ENCODE results near the gene PGAM1. TPM values are rescaled to one million over a fixed set of nuclear protein-coding genes. Genes with fewer than 3 reads are reported as not detected.

The PGAM1 gene
- total and polyA plus RNA-seq, 2 of the 4 experiments (the other 2 are of a cell fraction), result 686 to 841 TPM

- intact Hi-C loops (cut with micrococcal nuclease) (no loop called here), in situ Hi-C loops (cut with MboI; ENCODE audit: low sequenced_read_pairs) (no loop called here), dilution Hi-C loops (cut with HindIII; ENCODE audit: low sequenced_read_pairs, unreplicated experiment) (no loop called here)
- H2AFZ ChIP-seq (replicated peaks; ENCODE audit: low read length, poor library complexity), result no peak overlapping the region
- H3K18ac ChIP-seq (ENCODE audit: low read depth, low read length), result no peak overlapping the region
- H2BK15ac ChIP-seq (ENCODE audit: low read depth, low read length), result no peak overlapping the region
- no TSS peak for BruUV-seq (replicated peaks)
- no peak overlapping the region for H2BK20ac ChIP-seq (ENCODE audit: low read depth, low read length)
- ATAC-seq (ENCODE audit: low read depth), result no peak
- H4K91ac ChIP-seq (ENCODE audit: insufficient read depth, low read depth, low read length), result no peak overlapping the region
- no peak for DNase-seq
- no peaks in the 10 kb centered on the region for H3K4me1 ChIP-seq (ENCODE audit: control insufficient read depth, insufficient read depth, low read length)
- H4K8ac ChIP-seq (ENCODE audit: low read depth in 2 of 2, low read length in 2 of 2), result no peak overlapping the region
- no peak overlapping the region for H2BK120ac ChIP-seq (ENCODE audit: low read depth, low read length)
- no peak overlapping the region for H3K27ac ChIP-seq (ENCODE audit: insufficient read depth, low read length)
- H4K5ac ChIP-seq (ENCODE audit: low read depth, low read length), result no peak overlapping the region
- H3K23ac ChIP-seq (ENCODE audit: low read depth, low read length), result no peak overlapping the region
- no peak overlapping the region for H2AK5ac ChIP-seq (ENCODE audit: low read depth, low read length)
- H3K4me3 ChIP-seq (ENCODE audit: insufficient read depth, low read depth, low read length), result no peak overlapping the region
- H3K56ac ChIP-seq (ENCODE audit: extremely low read depth, insufficient read depth, low read length), result no peak overlapping the region
- no peaks in the 10 kb centered on the region for H4K20me1 ChIP-seq (ENCODE audit: insufficient read depth, low read length)
- CTCF ChIA-PET, result no interaction called here
- no peaks in the 10 kb centered on the region for H3K9me1 ChIP-seq (ENCODE audit: insufficient read depth, low read length)
- H3K4me2 ChIP-seq (ENCODE audit: low read depth, low read length), result no peak overlapping the region
- no peak overlapping the region for H2AK9ac ChIP-seq (replicated peaks; ENCODE audit: low read depth, low read length, poor library complexity)
- peaks cover 42% of the 10 kb centered on the region for H3K36me3 ChIP-seq (ENCODE audit: control insufficient read depth, insufficient read depth, low read length)
- no peaks in the 10 kb centered on the region for H3K27me3 ChIP-seq (ENCODE audit: control insufficient read depth, insufficient read depth, low read length)
- no peak overlapping the region for H2BK5ac ChIP-seq (ENCODE audit: low read depth, low read length, poor library complexity, severe bottlenecking)
- H3K9ac ChIP-seq (ENCODE audit: low read depth, low read length), result no peak overlapping the region
- WGBS, 2 experiments (ENCODE audit: extremely low coverage in 2 of 2, insufficient read length in 1 of 2), result 80% methylated on average over 2 of the region's 8 CpGs; no CpG with 5 or more reads in 1 of the 2 experiments
- peaks cover 6% of the 10 kb centered on the region in 2 experiments; a peak in 3 of 4 replicates for H3K79me1 ChIP-seq (ENCODE audit: low read depth in 1 of 2, low read length in 2 of 2)
- TF ChIP-seq RAD21 (IDR thresholded peaks at IDR 0.05; ENCODE audit: low read length) (no peak), CHD1 (IDR thresholded peaks at IDR 0.05; ENCODE audit: low read depth, low read length) (no peak), FOS (IDR thresholded peaks at IDR 0.05; ENCODE audit: low read depth, low read length) (no peak), POLR2A (IDR thresholded peaks at IDR 0.05; ENCODE audit: low read depth, low read length) (no peak), RFX5 (IDR thresholded peaks at IDR 0.05; ENCODE audit: low read depth, low read length) (no peak), ELK1 (IDR thresholded peaks at IDR 0.05; ENCODE audit: borderline replicate concordance, low read depth, low read length) (no peak), CTCF (conservative IDR thresholded peaks at IDR 0.05; ENCODE audit: low read depth, low read length) (no peak), CEBPB (IDR thresholded peaks at IDR 0.05; ENCODE audit: low read depth, low read length) (no peak), NFE2L2 (IDR thresholded peaks at IDR 0.05; ENCODE audit: low read depth, low read length) (no peak), MAZ (IDR thresholded peaks at IDR 0.05; ENCODE audit: borderline replicate concordance, low read depth, low read length) (no peak), MXI1 (IDR thresholded peaks at IDR 0.05; ENCODE audit: borderline replicate concordance, low read depth, low read length) (no peak)
- TF ChIP-seq, protein P1, sequence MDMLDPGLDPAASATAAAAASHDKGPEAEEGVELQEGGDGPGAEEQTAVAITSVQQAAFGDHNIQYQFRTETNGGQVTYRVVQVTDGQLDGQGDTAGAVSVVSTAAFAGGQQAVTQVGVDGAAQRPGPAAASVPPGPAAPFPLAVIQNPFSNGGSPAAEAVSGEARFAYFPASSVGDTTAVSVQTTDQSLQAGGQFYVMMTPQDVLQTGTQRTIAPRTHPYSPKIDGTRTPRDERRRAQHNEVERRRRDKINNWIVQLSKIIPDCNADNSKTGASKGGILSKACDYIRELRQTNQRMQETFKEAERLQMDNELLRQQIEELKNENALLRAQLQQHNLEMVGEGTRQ (IDR thresholded peaks at IDR 0.05; ENCODE audit: low read depth, low read length), result no peak
- POLR2A ChIA-PET (ENCODE audit: unreplicated experiment), result no interaction called here
- H3K14ac ChIP-seq (replicated peaks; ENCODE audit: low read depth, low read length), result no peak overlapping the region
- H3K9me3 ChIP-seq (ENCODE audit: control insufficient read depth, insufficient read depth, low read length), result no peaks in the 10 kb centered on the region
- no peak overlapping the region for H3K4ac ChIP-seq (ENCODE audit: low read depth, low read length)
These were observed 32.9 kb upstream of the PGAM1 start for GRCh38 chr10:97393034-97393573.
